Amniotic stem cell (primary cell): ENCODE measurements around the gene NEMF.
"Not testable (repeated sequence)": the region's sequence is repeated elsewhere in the genome, so short reads cannot be mapped to it uniquely, and the experiment has no call there.

Source experiments
- DNase-seq: peaks from one replicate; lab custom pipeline; 2025; lab: John Stamatoyannopoulos, UW

The NEMF gene

GRCh38 chr14:49876563-49877127 lies 24.1 kb upstream of the NEMF start:
- no peak for DNase-seq

GRCh38 chr14:49875640-49876198 lies 23.1 kb upstream of the NEMF start:
- DNase-seq: no peak

DNA sequence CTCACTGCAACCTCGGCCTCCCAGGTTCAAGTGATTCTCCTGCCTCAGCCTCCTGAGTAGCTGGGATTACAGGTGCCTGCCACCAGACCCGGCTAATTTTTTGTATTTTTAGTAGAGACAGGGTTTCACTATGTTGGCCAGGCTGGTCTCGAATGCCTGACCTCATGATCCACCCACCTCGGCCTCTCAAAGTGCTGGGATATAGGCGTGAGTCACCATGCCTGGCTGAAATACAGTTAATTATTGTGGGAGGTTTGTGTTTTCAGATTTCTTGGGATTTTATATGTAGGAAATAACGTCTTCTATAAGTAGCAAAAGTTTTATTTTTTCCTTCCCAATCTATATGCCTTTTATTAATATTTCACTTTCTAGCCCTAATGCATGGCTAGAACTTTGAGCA lies 21.0 kb upstream of the NEMF start:
- DNase-seq: not testable (repeated sequence)

DNA sequence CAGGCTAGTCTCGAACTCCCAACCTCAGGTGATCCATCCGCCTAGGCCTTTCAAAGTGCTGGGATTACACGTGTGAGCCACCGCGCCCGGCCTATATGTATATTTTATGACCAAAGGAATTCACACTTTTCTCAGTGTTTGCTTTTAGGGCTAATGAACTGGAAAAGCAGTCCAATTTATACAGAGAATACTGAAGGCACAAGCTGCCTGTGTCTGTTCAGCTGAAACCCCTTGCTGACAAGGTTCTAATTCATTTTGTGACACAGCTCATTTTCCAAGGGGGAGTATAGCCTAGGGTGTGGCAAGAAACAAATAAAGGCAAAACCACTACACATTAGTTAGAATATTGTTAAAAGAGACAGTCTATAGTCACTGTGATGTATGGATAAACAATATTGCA lies 18.3 kb upstream of the NEMF start:
- no peak for DNase-seq

- no peak for DNase-seq
Observed at GRCh38 chr14:49868720-49869114, 16.1 kb upstream of the NEMF start.

GRCh38 chr14:49867831-49868719 lies 15.5 kb upstream of the NEMF start:
- DNase-seq: peak; percentile 88

GRCh38 chr14:49865431-49865859 lies 12.9 kb upstream of the NEMF start:
- peak; percentile 32 for DNase-seq

DNA sequence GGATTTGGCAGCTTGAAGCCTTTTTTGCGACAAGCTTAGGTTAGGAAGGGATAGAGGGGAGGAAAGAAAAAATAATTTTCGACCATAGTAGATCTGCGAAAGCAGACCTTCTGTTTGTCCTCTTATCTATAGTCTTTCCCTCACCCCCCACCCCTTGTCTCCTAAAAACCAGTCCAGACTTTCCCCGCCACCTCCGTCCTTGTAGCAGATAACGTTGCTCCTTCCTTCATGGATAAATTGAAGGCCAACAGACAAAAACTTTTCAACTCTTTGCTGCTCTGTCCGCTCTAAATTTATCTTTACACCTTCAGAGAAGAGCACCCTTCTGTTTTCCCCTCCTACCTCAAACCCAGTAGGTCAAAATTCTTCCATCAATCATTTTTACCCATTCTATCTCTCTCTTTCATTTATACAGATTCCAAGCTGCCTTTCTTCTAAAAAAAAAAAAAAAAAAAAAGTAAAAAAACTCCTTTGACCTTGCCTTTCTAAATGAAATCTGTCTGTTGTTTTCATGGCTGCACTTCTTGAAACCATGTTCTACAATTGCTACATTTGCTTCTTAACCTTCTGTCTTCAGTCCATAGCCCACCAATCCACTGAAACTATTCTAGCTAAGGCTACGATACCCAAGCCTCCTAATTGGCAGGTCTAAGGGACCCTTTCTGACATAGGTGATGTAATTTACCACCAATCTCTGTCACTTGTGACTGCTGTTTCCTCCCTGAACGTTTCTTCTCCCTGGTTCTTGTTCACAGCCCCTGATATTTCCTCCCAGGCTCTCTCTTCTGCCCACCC lies 11.1 kb upstream of the NEMF start:
- no peak for DNase-seq

- peak; percentile 61 for DNase-seq
Observed at GRCh38 chr14:49862089-49862673, 9.6 kb upstream of the NEMF start.

DNA sequence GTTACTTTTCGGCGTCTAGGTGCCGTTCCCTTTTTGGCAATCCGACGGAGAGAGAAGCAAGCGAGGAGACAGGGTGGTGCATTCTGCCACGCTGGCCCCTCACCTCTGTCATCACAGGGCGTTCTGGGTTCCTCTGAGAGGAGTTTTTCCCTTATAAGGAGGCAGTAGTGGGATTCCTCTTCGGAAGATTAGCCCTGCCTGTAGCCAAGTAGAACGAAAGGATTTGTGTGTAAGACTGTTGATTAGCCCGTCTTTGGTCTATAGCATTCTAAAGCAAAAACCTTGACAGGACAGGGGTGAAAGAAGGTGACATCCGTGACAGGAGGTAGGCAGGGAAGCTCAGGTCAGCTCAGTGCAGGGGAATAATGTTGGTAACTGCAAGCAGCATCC lies 9.1 kb upstream of the NEMF start:
- DNase-seq: peak; percentile 61

- no peak for DNase-seq
Observed at GRCh38 chr14:49860988-49861698, 8.6 kb upstream of the NEMF start.

DNA sequence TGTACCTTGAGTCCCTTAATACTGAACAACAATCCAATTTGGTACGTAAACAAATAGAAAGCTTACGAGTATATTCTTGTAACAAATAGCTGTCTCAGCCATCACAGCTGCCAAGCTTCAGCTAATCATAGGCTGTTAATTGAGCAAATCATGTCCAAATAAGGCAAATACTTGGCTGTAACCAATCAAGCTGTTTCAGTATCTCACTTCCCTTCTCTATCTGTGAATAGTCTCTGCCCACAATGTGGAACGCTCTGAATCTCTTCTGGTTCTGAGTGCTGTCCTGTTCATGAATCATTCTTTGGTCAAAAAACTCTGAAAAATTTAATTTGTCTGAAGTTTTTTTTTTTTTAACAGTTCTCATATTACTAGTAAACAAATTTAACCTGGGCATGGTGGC lies 5.8 kb upstream of the NEMF start:
- no peak for DNase-seq

DNA sequence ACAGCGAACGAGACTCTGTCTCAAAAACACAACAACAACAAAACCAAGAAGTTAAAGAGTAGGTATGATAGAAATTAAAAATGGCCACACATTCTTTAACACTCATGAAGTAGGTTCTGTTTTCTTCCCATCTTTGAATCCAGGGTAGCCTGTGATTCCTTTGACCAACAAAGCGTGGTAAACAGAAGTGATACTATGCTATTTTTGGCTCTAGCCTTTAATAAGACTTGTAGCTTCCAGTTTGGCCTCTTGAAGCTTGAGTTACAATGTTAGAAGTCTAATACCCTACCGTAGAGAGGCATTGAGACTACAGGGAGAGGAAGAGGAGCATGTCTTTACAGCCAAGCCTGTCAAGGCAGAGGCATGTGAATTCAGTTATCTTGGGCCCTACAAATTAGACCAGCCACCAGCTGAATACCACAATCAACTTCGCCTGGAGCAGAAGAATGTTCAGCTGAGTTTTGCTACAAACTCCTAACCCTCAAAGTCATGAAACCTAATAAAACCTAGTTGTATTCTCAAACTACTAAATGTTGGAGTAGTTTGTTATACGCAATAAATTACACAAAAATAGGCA lies 4.9 kb upstream of the NEMF start:
- DNase-seq: no peak

DNA sequence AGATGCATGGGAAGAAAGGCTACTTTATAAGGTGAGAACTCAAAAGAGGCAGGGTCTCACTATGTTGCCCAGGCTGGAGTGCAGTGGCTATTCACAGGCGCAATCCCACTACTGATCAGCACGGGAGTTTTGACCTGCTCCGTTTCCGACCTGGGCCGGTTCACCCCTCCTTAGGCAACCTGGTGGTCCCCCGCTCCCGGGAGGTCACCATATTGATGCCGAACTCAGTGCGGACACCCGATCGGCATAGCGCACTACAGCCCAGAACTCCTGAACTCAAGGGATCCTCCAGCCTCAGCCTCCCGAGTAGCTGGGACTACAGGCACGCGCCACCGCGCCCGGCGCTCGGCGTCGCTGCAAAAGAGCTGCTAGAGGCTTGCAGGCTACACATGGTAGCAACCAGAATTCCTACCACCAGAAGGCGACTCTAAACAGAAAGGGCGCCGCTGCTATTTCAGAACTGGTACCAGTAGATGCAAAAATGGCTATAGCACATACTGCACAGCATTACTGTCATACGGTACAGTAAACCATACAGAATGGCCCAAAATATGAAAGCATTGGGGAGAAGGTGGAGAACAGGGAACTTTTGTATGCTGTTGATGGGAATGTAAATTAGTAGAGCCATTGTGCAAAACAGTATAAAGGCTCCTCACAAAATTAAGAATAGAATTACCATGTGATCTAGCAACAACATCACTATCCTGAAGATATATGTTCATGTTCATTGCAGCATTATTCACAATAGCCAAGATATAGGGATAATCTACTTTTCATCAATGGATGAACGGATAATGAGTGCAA lies 1.2 kb upstream of the NEMF start:
- DNase-seq: peak; percentile 46

GRCh38 chr14:49853158-49853477 lies 530 bp upstream of the NEMF start:
- no peak for DNase-seq

- DNase-seq: no peak
Observed at GRCh38 chr14:49851813-49852212, 775 bp downstream of the NEMF start.

DNA sequence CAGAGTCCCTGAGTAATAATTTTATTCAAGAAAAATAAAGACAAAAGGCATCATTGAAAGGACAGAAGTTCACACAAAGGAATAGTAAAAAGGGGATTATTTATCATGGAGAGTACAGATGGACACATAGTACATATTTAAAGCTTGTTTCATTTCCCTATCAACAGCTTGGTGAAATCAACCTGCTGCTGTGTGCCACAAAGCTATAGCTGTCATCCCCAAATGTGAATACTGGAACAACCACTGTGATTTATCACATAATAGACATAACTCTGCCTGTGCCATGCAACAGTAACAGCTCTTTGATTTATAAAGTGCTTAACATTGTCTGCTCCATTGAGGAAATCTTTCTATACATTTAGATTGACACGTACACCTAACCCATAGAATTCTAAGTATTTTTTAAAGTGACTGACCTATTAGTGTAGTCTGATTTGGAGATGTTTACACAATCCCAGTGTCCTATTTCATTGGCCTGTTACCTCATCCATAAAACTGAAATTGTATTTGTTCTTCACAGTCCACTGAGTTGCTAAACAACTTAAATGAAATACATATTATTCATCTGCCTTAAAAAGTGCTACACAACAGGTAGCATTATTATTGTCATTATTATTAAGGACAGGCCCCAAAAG lies 3.3 kb downstream of the NEMF start:
- no peak for DNase-seq

DNA sequence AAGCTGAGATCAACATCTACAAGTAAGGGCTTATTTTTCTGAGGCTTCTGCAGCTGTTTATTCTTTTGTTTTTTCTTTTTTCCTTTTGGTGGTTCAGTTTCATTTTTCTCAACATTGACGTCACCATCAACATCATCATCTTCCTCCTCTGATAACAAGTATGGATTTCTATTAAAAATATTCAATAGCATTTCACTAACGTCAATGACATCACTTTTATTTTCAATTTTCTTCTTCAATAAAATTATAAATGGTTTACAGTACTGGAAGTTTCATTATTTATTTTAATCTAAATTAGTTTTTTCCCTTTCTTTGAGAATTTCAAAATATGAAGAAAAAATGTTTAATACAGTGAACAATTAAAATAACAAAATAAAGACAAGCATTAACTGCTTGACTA lies 23.9 kb downstream of the NEMF start:
- no peak for DNase-seq

DNA sequence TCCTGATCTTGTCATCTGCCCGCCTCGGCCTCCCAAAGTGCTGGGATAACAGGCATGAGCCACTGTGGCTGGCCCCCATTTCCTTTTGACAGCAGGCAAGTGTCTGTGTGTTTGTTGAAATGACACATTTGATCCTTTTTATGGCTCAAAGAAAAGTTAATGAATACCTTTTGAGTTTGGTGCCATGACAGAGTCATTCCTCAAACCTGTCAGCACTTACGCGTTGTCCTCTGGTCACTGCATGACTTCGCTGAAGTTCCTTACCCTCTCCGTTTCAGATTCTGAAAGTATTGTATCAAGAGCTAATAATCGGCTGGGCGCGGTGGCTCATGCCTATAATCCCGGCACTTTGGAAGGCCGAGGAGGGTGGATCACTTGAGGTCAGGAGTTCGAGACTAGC lies 32.4 kb downstream of the NEMF start:
- DNase-seq: no peak

- DNase-seq: no peak
Observed at GRCh38 chr14:49816844-49817243, 35.7 kb downstream of the NEMF start.
